Activated CD8-positive, alpha-beta memory T cell treated with anti-CD3 and anti-CD28 coated beads, Interleukin-2, amount 10 ng/mL, durations not matched to agents 7 days and 5 days (primary cell): ENCODE results near the gene ARHGAP6. TPM values are rescaled to one million over a fixed set of nuclear protein-coding genes. Genes with fewer than 3 reads are reported as not detected.

Experiments
- ATAC-seq: fragments of 150-1000 bp; cut with Tn5 transposase; one replicate; pipeline ENCODE4 v1.10.0; 2021; ENCODE audit warnings: moderate library complexity
- CTCF ChIA-PET: fragments of 350-600 bp; sonication (Branson Sonifier 250); formaldehyde crosslinking; loops from one replicate; lab custom pipeline; 2021; ENCODE audit warnings: antibody characterized with exemption; lab: Charles Lee
- DNase-seq: peaks from one replicate; pipeline ENCODE4 v3.0.0-alpha.2; 2020
- H3K27ac Mint-ChIP-seq: one replicate; pipeline ENCODE4 v1.8.0; 2021; ENCODE audit warnings: mild to moderate bottlenecking, mixed read lengths
- H3K27me3 Mint-ChIP-seq: one replicate; pipeline ENCODE4 v1.8.0; 2021; ENCODE audit warnings: mixed read lengths
- H3K36me3 Mint-ChIP-seq: one replicate; pipeline ENCODE4 v1.8.0; 2021; ENCODE audit warnings: mild to moderate bottlenecking, mixed read lengths
- H3K4me1 Mint-ChIP-seq: one replicate; pipeline ENCODE4 v1.8.0; 2021; ENCODE audit warnings: mixed read lengths
- H3K4me3 Mint-ChIP-seq: one replicate; pipeline ENCODE4 v1.8.0; 2021; ENCODE audit warnings: mild to moderate bottlenecking, moderate library complexity, mixed read lengths
- H3K9me3 Mint-ChIP-seq: one replicate; pipeline ENCODE4 v1.8.0; 2022; ENCODE audit warnings: low read depth, mixed read lengths
- total RNA-seq, 2 experiments: library from RNA; stranded (reverse); gene quantifications; one replicate each; pipeline ENCODE4 v1.2.3, GENCODE V29; 2021

The ARHGAP6 gene
- total RNA-seq, 2 experiments from 2014 or later: not detected

DNA sequence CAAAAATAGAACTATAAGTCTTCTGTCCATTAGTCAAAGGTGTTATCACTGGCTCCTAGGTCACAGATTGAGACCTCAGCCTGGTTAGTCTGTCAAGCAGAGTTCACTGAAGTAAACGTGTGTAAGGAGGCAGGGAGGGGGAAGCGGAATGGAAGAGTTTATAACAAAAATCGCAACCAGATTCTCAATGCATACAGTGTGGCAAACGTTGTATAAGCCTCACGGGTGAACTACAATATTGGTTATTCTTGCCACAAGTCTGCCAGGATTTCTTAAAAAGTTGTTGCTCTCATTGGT lies 257.7 kb downstream of the ARHGAP6 start:
- no peaks in the 10 kb centered on the region for H3K36me3 Mint-ChIP-seq
- H3K4me3 Mint-ChIP-seq: no peak overlapping the region
- H3K4me1 Mint-ChIP-seq: no peaks in the 10 kb centered on the region
- no peaks in the 10 kb centered on the region for H3K9me3 Mint-ChIP-seq
- DNase-seq (no peak), ATAC-seq (no peak)
- H3K27me3 Mint-ChIP-seq: no peaks in the 10 kb centered on the region
- H3K27ac Mint-ChIP-seq: no peak overlapping the region
- CTCF ChIA-PET: no interaction called here

DNA sequence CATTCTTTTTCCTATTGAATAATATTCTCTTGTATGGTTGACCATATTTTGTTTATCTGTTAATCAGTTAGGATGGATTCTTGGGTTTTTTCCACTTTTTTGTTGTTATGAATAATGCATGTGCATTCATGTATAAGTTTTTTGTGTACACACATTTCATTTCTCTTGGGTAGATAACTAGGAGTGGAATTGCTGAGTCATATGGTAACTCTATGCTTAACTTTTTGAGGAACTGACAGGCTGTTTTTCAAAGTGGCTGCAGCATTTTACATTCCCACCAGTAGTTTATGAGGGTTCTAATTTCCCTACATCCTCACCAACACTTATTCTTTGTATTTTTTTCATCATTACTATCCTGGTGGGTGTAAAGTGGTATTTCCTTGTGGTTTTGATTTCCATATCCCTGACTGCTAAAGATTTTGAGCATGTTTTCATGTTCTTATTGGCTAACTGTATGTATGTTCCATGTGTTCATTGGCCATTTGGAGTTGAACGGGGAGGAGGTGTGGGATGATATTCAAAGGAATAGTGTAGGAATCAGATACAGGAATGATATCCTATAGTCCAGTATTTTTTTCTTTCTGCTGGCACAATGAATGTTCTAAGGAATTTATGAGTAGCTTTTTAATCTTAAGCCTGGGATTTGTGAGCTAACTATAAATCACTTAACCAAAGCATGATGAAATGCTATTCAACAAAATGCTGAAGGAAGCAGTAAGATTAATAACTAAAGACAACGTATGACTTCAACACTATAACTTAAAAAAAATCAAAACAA lies 258.2 kb downstream of the ARHGAP6 start:
- DNase-seq (no peak), ATAC-seq (no peak)
- Mint-ChIP-seq H3K9me3 (no peaks in the 10 kb centered on the region), H3K27ac (no peak overlapping the region), H3K4me1 (no peaks in the 10 kb centered on the region), H3K4me3 (no peak overlapping the region), H3K36me3 (no peaks in the 10 kb centered on the region), H3K27me3 (no peaks in the 10 kb centered on the region)
- CTCF ChIA-PET: no interaction called here

DNA sequence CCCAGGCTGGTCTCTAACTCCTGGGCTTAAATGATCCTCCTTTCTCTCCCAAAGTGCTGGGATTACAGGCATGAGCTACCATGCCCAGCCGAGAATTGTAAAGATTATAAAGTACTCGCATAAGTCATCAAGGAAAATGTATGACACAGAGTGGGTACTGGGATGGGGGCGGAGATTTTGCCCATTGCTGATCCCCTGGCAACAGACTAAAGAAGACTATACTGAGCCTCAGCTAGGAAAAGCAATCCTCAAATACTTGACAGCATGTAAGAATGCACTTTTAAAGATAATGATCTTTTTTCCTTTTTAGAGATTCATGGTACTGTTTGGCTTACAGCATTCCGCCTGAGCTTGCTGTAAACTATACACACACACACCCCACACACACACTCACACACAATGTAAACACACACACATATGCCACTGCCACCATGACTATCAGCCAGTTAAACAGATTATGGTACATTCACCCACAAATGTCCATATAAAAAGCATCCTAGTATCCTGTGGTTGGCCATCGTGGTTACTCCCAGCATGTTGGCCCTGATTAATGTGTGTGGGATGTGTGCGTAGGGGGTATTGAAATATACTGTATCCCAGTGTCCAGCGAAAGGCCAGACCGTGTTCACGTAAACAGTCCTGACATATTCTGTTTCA lies 259.5 kb downstream of the ARHGAP6 start:
- DNase-seq (no peak), ATAC-seq (no peak)
- Mint-ChIP-seq H3K36me3 (no peaks in the 10 kb centered on the region), H3K27me3 (no peaks in the 10 kb centered on the region), H3K4me3 (no peak overlapping the region), H3K27ac (no peak overlapping the region), H3K9me3 (no peaks in the 10 kb centered on the region), H3K4me1 (no peaks in the 10 kb centered on the region)
- CTCF ChIA-PET: no interaction called here

DNA sequence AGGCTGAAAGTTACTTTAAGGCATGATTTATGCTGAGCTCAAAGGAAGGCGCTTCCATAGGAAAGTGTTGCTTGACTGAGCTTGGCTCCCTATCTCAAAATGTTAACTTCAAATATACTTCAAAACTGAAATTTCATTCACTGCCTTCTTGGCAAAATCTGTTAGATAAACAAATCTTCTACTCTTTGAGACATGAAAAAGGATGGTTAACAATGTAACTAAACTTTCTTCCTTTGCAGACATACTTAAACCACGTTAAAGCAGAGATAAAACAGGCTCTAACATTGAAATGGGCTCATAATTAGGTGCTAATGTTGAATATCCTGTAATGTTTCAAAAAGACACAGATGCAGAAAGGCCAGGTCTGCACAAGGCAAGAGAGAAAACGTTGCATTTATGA lies 262.1 kb downstream of the ARHGAP6 start:
- Mint-ChIP-seq H3K27me3 (no peaks in the 10 kb centered on the region), H3K9me3 (no peaks in the 10 kb centered on the region), H3K4me1 (no peaks in the 10 kb centered on the region), H3K4me3 (no peak overlapping the region), H3K27ac (no peak overlapping the region), H3K36me3 (no peaks in the 10 kb centered on the region)
- DNase-seq: no peak
- CTCF ChIA-PET: no interaction called here
- no peak for ATAC-seq

DNA sequence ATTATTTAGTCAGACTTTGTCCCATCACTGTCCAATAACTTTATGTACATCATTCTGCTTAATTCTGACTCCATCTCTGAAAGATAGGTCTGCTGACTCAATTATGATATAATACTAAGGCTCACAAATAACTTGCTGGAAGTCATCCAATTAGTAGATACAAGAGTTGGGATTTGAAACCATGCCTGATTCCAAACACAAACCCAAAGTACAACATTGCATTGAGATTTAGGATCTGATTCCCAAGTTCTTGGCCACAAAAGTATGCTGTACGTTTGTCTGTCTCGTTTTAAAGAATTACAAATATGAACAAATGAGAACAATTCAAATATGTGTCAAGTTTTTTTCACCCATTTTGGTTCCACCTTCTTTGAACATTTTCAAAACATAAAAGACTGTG lies 263.8 kb downstream of the ARHGAP6 start:
- CTCF ChIA-PET: no interaction called here
- DNase-seq (no peak), ATAC-seq (no peak)
- Mint-ChIP-seq H3K27ac (no peak overlapping the region), H3K27me3 (no peaks in the 10 kb centered on the region), H3K9me3 (no peaks in the 10 kb centered on the region), H3K4me3 (no peak overlapping the region), H3K36me3 (no peaks in the 10 kb centered on the region), H3K4me1 (no peaks in the 10 kb centered on the region)

DNA sequence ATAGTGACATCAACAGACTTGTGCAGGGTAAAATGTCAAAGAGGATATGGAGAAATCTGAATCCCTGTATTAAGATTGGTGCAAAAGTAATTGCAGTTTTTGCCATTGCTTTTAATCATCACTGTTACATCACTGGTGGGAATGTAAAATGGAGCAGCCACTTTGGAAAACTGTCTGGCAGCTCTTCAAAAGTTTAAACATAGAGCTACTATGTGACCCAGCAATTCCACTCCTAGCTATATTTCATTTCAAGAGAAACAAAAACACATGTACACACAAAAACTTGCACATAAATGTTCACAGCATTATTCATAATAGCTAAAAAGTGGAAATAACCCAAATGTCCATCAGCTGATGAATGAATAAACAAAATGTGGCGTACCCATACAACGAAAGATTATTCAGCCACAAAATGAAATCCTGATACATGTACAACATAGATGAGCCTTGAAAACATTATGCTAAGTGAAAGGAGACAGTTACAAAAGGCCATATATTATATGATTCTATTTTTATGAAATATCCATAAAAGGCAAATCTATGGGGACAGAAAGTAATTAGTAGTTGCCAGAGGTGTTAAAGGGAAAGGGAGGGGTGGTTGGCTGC lies 266.1 kb downstream of the ARHGAP6 start:
- Mint-ChIP-seq H3K27ac (no peak overlapping the region), H3K4me3 (no peak overlapping the region), H3K9me3 (no peaks in the 10 kb centered on the region), H3K36me3 (no peaks in the 10 kb centered on the region), H3K4me1 (no peaks in the 10 kb centered on the region), H3K27me3 (no peaks in the 10 kb centered on the region)
- CTCF ChIA-PET: no interaction called here
- no peak for ATAC-seq
- DNase-seq: no peak

DNA sequence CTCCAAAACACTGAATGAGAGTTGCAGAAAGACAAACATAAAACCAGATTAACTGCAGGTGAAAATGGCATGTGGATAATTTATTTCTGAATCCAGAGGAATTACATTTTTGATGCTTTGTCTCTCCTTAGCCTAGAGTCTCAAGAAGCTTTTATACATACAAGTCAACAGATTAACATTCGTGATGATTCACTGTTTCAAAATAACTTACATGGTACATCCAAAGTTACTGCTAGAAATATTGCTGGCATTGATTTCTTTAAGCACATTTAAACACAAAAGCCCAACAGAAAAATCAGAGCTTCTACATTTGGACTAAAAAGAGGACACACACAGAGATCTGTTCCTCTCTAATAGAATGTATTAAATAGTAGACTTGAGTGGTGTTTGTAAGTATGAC lies 266.9 kb downstream of the ARHGAP6 start:
- Mint-ChIP-seq H3K4me3 (no peak overlapping the region), H3K36me3 (no peaks in the 10 kb centered on the region), H3K4me1 (no peaks in the 10 kb centered on the region), H3K27ac (no peak overlapping the region), H3K27me3 (no peaks in the 10 kb centered on the region), H3K9me3 (no peaks in the 10 kb centered on the region)
- CTCF ChIA-PET: no interaction called here
- DNase-seq (no peak), ATAC-seq (no peak)

DNA sequence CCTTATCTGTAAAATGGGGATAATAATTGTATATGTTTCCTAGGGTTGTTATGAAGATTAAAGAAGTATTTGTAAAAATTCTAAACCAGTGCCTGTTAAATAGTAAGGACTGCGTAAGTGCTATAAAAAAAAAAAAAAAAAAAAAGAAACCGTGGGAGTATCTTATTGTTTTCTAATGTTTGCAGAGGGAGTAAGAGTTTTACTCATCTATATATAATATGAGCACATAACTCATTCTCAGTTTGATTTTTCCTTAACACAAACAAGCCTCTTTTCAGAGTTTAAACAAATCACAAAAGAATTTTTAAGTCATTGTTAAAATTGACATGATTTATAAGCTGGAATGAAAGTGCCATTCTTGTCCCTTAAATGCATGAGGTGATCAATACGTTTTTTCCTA lies 267.6 kb downstream of the ARHGAP6 start:
- no peaks in the 10 kb centered on the region for H3K27me3 Mint-ChIP-seq
- H3K4me3 Mint-ChIP-seq: no peak overlapping the region
- no peaks in the 10 kb centered on the region for H3K4me1 Mint-ChIP-seq
- no peak for ATAC-seq
- H3K27ac Mint-ChIP-seq: no peak overlapping the region
- H3K36me3 Mint-ChIP-seq: no peaks in the 10 kb centered on the region
- DNase-seq: no peak
- CTCF ChIA-PET: no interaction called here
- no peaks in the 10 kb centered on the region for H3K9me3 Mint-ChIP-seq

DNA sequence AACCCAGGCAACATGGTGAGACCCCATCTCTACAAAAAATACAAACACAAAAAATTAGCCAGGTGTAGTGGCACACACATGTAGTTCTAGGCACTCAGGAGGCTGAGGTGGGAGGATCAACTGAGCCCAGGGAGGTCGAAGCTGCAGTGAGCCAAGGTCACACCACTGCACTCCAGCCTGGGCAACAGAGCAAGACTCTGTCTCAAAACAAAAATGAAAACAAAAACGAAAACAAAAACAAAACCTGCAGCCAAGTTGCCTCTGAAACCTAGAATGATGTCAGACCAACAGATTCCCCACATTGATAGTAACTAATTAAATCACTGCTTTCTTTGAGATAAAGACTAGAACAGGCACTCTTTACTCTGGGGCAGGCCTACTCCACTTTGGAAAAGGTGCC lies 268.0 kb downstream of the ARHGAP6 start:
- CTCF ChIA-PET: no interaction called here
- no peaks in the 10 kb centered on the region for H3K27me3 Mint-ChIP-seq

DNA sequence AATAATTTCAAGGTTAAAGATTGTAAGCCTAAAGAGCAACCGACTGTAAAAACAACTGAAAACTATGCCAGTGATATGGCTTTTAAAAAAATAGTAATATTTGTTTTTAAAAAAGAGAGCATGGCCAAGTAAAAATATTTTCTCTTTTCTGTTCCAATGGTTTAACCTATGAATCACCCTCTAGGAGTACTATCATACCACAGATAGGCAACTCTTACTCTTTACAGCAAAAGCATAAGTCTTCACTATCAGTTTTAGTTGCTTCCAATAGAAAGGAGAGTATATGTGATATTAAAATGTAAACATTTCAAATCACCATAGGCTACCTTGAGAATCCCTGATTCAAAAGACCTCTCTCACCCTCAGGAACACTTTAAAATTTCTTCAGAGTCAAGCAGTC lies 269.9 kb downstream of the ARHGAP6 start:
- DNase-seq (no peak), ATAC-seq (no peak)
- CTCF ChIA-PET: no interaction called here
- no peaks in the 10 kb centered on the region for H3K36me3 Mint-ChIP-seq
- H3K4me1 Mint-ChIP-seq: no peaks in the 10 kb centered on the region
- H3K9me3 Mint-ChIP-seq: no peaks in the 10 kb centered on the region
- H3K4me3 Mint-ChIP-seq: no peak overlapping the region
- no peaks in the 10 kb centered on the region for H3K27me3 Mint-ChIP-seq
- no peak overlapping the region for H3K27ac Mint-ChIP-seq

More for the DNA sequence above, 268.0 kb downstream of the ARHGAP6 start:
- DNase-seq (no peak), ATAC-seq (no peak)
- H3K27ac Mint-ChIP-seq: no peak overlapping the region
- H3K9me3 Mint-ChIP-seq: no peaks in the 10 kb centered on the region
- no peaks in the 10 kb centered on the region for H3K4me1 Mint-ChIP-seq
- H3K36me3 Mint-ChIP-seq: no peaks in the 10 kb centered on the region
- no peak overlapping the region for H3K4me3 Mint-ChIP-seq

DNA sequence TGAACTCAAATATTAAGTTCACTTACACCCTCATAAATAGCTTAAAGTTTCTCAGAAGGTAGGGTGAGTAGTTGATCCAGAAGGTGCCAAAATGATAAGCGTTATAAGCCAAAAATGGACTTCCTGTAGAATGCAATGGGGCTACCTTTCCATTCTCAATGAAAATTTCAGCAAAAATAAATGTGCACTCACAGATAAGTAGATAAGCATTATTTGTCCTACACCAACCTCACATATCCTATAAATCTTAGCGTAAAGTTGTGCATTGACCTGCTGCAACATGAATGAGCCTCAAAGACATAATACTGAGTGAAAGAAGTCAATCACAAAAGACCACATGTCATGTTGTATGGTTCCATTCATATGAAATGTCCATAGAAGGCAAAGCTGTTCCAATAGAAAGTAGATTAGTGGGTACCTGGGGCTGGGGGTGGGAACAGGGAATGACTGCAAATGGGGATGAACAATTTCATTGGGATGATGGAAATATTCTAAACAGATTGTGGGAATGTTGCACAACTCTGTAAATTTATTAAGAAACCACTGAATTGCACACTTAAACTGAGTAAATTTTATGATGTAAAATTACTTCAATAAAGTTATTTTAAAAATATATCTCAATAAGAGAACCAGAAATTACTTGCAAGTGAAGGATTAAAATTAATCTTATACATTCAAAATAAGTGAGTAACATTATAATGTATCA lies 271.6 kb downstream of the ARHGAP6 start:
- no peak overlapping the region for H3K4me3 Mint-ChIP-seq
- H3K4me1 Mint-ChIP-seq: no peaks in the 10 kb centered on the region
- H3K36me3 Mint-ChIP-seq: no peaks in the 10 kb centered on the region
- no peak for ATAC-seq
- H3K9me3 Mint-ChIP-seq: no peaks in the 10 kb centered on the region
- H3K27me3 Mint-ChIP-seq: no peaks in the 10 kb centered on the region
- DNase-seq: no peak
- CTCF ChIA-PET: no interaction called here
- no peak overlapping the region for H3K27ac Mint-ChIP-seq

DNA sequence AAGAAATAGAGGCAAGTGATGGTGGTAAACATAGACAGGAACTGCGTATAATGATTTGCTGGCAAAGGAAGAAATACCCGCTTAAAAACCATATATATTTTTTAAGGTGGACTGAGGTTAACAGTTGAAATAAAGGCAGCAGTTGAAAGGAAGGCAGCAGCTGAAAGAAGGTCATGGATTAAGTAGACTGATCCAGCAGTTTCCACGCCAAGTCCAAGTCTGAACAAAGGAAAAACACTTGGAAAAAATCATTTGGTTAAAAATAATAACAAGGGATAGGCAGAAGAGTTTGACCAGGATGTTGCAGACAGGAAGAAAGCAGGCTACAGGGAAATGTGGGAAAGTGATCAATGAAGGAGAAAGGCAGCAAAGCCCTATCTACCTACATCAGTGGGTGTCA lies 278.9 kb downstream of the ARHGAP6 start:
- no peaks in the 10 kb centered on the region for H3K9me3 Mint-ChIP-seq
- CTCF ChIA-PET: no interaction called here
- no peak overlapping the region for H3K27ac Mint-ChIP-seq
- no peaks in the 10 kb centered on the region for H3K36me3 Mint-ChIP-seq
- H3K4me3 Mint-ChIP-seq: no peak overlapping the region
- DNase-seq: no peak
- no peaks in the 10 kb centered on the region for H3K4me1 Mint-ChIP-seq
- H3K27me3 Mint-ChIP-seq: no peaks in the 10 kb centered on the region
- ATAC-seq: no peak

DNA sequence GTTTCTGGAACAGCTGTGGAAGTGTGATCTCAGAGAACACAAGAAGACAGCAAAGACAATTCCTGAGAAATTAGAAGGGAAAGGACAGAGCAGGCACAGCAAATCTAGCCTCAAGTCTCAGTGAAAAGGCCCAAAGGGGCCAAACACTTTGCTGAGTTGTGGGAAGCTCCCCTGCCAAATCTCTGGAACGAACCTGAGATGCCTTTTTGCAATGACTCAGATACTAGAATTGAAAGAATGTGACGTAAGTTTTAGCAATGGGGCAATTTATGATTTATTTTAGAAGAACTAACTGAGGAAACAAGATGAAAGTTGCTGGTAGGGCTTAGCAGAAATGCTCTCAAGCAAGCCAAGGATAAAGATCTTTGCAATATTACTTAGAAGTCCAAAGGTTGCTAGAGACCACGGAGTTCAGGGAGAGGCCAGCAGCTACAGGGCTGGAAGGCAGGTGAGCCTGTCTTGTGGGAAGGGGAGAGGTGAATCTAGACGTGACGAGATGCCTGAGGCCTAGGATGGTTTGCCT lies 279.7 kb downstream of the ARHGAP6 start:
- DNase-seq: no peak
- Mint-ChIP-seq H3K4me3 (no peak overlapping the region), H3K27me3 (no peaks in the 10 kb centered on the region), H3K36me3 (no peaks in the 10 kb centered on the region), H3K4me1 (no peaks in the 10 kb centered on the region), H3K9me3 (no peaks in the 10 kb centered on the region), H3K27ac (no peak overlapping the region)
- ATAC-seq: no peak
- CTCF ChIA-PET: no interaction called here
